Suprapubic skin (tissue), 3 donors: ENCODE results near the gene C10orf67.

Experiments used
- CTCF ChIP-seq, 2 donors: fragments of 200-600 bp in 1 of 2; fragments of 450-650 bp in 1 of 2; sonication (generic) in 1 of 2; IDR thresholded peaks; one replicate each; pipeline ENCODE4 v1.5.1; 2016 to 2019; ENCODE audit warnings: antibody characterized with exemption in 2 of 2, mild to moderate bottlenecking in 1 of 2, moderate library complexity in 1 of 2
- POLR2AphosphoS5 ChIP-seq, 3 donors: sonication (generic); formaldehyde crosslinking; IDR thresholded peaks; one replicate each; pipeline ENCODE4 v1.6.1; 2017; ENCODE audit warnings: antibody characterized with exemption in 3 of 3

GRCh38 chr10:23294638-23295247 is 49.9 kb downstream of the C10orf67 start:
- no peak for TF ChIP-seq CTCF (IDR thresholded peaks at IDR 0.05)
- no peak for TF ChIP-seq POLR2AphosphoS5 (IDR thresholded peaks at IDR 0.05)
